Fibroblast of pulmonary artery (primary cell): ENCODE results near the gene COL6A3.

Experiments
- DNase-seq: peaks from one replicate; pipeline ENCODE4 v3.0.0-alpha.2; 2010; ENCODE audit warnings: low read depth
- H3K4me3 ChIP-seq: replicated peaks from 2 replicates; pipeline ENCODE4 v1.5.1; 2011; ENCODE audit warnings: low read depth, mild to moderate bottlenecking, control low read depth, low read length, moderate library complexity
- CTCF ChIP-seq: IDR thresholded peaks from 2 replicates; pipeline ENCODE4 v1.5.1; 2011; ENCODE audit warnings: mild to moderate bottlenecking, control low read depth, low read length, inconsistent platforms; ENCODE audit errors: missing control alignments

COL6A3 gene

GRCh38 chr2:237278568-237278967 is 135.4 kb downstream of the COL6A3 start:
- H3K4me3 ChIP-seq = no peak overlapping the region
- no peak for DNase-seq
- TF ChIP-seq CTCF = no peak

GRCh38 chr2:237276716-237277490 is 137.1 kb downstream of the COL6A3 start:
- TF ChIP-seq CTCF = no peak
- DNase-seq = no peak
- H3K4me3 ChIP-seq = no peak overlapping the region
